Stimulated activated CD4-positive, alpha-beta T cell treated with anti-CD3 and anti-CD28 coated beads, Interleukin-15, amount 100 ng/mL, for 48 hours (primary cell): ENCODE results near the gene SBNO2.

ENCODE experiments used
- DNase-seq, 2 donors: peaks; one replicate each; pipeline ENCODE4 v3.0.0-alpha.2; 2020; ENCODE audit warnings: low read depth in 2 of 2

The SBNO2 gene

GRCh38 chr19:1154731-1155351, 19.2 kb downstream of the SBNO2 start:
- no peak for DNase-seq

- no peak for DNase-seq
Observed at GRCh38 chr19:1153891-1154730, 20.0 kb downstream of the SBNO2 start.

GRCh38 chr19:1151917-1152587, 22.0 kb downstream of the SBNO2 start:
- no peak for DNase-seq

DNA sequence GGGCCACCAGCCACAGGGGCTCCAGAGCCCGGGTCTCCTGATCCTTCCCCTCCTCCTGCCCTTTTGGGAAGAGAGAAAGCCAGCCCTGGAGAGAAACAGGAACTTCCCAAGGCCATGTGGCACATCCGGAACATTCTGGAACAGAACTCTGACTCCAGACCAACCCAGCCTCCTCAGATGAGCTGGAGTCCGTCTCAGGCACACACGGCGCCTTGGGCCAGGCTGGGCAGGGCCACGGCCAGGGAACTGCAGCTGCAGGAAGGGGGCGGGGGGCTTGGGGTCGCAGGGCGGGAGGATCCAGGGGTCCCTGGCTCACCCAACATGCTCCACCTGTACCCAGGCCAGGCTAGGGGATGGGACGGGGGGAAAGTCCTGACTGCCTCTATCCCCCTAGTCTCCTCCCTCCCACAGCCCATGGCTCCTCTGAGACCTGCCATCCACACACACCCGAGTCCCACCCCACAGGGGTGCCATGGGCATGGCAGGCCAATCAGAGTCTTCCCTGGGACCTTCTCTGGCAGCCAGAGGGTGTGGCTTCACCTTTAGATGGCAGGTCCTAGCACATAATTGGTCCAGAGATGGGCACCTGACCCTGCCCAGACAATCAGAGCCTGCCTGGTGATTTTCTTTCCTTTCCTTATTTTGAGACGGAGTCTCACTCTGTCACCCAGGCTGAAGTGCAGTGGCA, 22.9 kb downstream of the SBNO2 start:
- no peak for DNase-seq

DNA sequence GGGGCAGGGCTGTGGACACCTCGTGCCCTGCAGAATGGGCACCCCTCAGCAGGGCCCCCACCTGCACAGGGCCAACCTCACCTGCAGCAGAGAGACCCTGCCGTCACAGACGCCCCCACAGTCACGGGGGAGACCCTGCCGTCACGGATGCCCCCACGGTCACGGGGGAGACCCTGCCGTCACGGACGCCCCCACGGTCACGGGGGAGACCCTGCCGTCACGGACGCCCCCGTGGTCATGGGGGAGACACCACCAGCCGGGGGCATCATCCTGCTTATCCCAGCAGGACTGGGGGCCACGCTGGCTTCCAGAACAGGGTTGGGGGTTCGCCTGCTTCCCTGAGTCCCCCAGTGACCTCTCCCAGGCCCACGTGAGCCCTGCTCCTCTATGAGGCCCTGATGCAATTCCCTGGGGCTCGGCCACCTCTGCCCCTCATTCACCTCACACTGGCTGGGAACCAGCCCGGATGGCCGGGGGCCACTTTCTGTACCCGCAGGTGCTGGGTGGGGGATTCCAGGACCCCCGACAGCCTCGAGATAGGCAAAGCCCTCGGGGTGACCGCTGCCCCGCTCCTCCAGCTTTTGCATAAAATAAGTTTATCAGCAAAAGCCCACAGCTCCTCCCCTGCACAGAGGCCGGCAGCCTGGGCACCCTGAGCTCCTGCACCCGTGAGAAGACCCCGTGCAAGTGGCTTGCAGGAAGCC, 23.6 kb downstream of the SBNO2 start:
- no peak for DNase-seq

GRCh38 chr19:1149259-1150045, 24.6 kb downstream of the SBNO2 start:
- no peak for DNase-seq

GRCh38 chr19:1147934-1148549, 26.0 kb downstream of the SBNO2 start:
- DNase-seq = no peak

DNA sequence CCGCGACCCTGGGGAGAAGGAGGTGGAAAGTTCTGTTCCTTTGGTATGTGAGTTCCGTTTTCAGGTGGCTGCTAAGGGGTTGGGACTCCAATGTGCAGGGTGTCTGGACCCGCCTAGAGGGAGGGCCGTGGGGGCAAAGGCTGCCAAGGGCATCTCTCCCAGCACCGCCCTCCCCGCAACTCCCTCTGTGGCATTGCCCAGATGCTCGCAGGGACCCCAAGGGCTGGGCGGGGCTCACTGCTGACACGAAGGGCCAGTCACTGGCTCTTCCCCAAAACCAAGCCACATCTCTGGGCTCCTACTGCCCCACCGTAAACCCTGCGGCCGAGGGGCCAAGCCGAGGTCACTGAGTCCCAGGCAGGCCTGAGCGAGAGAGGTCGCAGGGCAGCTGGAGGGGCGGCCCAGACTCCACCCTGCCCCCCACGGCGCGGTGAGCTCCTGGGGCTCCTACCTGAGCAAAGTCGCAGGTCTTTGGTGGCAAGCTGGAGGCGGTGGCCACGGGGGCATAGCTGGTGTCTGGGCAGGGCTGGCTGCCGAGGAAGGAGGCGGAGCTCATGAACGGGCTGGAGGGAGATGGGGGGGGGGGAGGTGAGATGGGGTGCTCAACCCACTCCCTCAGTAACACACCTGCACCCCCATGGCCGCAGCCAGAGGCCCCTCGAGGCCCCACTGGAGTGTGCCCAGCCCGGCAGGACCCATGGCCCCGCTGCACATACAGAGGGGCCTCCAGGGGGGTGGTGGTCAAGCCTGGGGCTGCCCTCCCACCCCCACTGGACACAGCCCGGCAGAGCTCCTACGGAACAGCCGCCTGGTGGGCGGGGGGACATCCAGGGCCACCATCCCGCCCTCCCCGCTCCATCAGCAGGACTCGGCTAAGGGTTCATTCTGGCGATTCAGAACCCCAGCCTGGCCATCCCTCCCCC, 26.9 kb downstream of the SBNO2 start:
- DNase-seq = no peak

GRCh38 chr19:1146412-1146699, 27.7 kb downstream of the SBNO2 start:
- DNase-seq = no peak

DNA sequence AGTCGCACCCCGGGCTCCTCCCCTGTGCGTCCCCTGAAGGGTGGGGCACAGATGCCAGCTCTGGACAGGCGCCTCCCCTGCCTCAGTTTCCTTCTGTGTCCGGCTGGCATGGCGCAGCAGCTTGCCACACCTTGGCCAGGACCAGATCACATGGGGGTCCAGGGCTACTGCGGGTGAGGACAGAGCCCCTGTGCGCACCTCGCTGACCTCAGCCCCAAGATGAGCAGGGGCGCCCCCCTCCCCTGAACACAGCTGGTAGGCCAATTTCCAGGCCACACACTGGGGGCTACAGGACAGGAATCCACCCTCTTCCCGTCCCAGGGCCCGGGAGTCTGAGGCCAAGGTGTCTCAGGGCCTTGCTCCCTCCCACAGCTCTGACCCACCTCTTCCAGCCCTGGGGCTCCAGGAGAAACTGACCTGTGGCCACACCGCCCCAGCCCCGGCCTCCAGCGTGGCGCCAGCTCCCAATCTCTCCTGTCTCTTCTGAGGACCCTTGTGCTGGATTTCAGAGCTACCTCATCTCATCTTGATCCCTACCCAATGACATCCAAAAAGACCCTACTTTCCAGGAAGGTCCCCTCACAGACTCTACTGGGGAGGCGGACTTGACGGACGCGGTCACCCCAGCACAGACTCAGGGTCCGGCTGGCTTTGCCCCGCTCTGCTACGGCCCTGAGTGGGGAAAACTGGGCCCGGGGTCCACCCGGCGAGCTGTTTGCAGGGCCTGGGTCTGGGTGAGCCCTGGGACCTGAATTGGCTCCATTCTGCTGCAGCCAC, 28.2 kb downstream of the SBNO2 start:
- DNase-seq = no peak

- no peak for DNase-seq
Observed at GRCh38 chr19:1144741-1145140, 29.3 kb downstream of the SBNO2 start.

GRCh38 chr19:1143828-1144399, 30.2 kb downstream of the SBNO2 start:
- DNase-seq = no peak

GRCh38 chr19:1141944-1142343, 32.1 kb downstream of the SBNO2 start:
- no peak for DNase-seq

DNA sequence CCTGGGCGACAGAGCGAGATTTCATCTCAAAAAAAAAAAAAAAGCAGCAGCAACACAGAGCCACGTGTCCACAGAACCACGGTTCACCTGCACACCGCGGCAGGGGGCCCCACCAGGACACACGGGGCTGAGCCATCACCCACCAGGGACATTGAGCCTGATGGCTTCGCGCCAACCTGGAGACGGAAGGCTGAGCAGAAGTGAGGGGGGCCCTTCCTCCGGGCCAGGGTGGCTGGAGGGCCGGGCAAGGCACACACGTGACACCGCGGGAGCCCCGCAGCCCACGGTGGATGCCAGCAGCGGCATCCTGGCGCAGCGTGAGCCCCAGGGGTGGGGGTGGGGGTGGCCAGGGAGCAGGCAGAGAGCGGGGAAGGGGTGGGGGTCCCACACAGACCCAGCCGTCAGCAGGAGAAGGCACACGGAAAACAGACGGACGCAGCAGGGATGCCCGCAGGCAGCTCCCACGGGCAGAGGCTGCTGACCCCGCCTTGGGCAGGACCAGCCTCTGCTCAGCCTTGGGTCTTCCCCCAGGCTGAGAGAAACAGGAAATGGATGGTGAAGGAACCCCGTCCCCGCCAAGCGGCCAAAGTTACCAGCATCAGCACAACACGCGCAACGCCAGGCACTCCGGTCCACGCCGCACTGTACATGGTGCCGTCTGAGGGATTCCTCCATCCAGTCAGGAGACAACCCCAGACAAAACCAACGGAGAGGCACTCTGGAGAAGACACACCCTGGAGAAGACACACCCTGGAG, 33.6 kb downstream of the SBNO2 start:
- no peak for DNase-seq

- no peak for DNase-seq
Observed at GRCh38 chr19:1139126-1139525, 34.9 kb downstream of the SBNO2 start.

- no peak for DNase-seq
Observed at GRCh38 chr19:1138121-1138520, 35.9 kb downstream of the SBNO2 start.

GRCh38 chr19:1136621-1137317, 37.3 kb downstream of the SBNO2 start:
- DNase-seq = no peak
